H9 (cell line): ENCODE measurements around the gene CCDC149. TPM values are rescaled to one million over a fixed set of nuclear protein-coding genes. Genes with fewer than 3 reads are reported as not detected.

ENCODE experiments used
- DNase-seq: peaks from one replicate; pipeline ENCODE4 v3.0.0-alpha.2; 2017
- H2AFZ ChIP-seq: one replicate; pipeline ENCODE4 v1.6.1; 2013; ENCODE audit warnings: mild to moderate bottlenecking, low read length, control low read depth, moderate library complexity
- H2AK5ac ChIP-seq: 2 replicates; pipeline ENCODE4 v1.6.1; 2013; ENCODE audit warnings: low read length, control low read depth, mixed read lengths; ENCODE audit not compliant: insufficient read length
- H2BK120ac ChIP-seq: one replicate; pipeline ENCODE4 v1.6.1; 2013; ENCODE audit warnings: low read depth, mild to moderate bottlenecking, low read length, control low read depth, inconsistent platforms; ENCODE audit not compliant: poor library complexity, severe bottlenecking
- H2BK12ac ChIP-seq: 2 replicates; pipeline ENCODE4 v1.6.1; 2013; ENCODE audit warnings: low read length, control low read depth, mixed read lengths, low read depth; ENCODE audit not compliant: insufficient read length
- H2BK15ac ChIP-seq: 2 replicates; pipeline ENCODE4 v1.6.1; 2013; ENCODE audit warnings: low read depth, low read length, control low read depth
- H2BK20ac ChIP-seq: one replicate; pipeline ENCODE4 v1.6.1; 2013; ENCODE audit warnings: low read depth, mild to moderate bottlenecking, low read length, control low read depth, inconsistent platforms; ENCODE audit not compliant: poor library complexity, severe bottlenecking
- H2BK5ac ChIP-seq: 2 replicates; pipeline ENCODE4 v1.6.1; 2013; ENCODE audit warnings: low read length, control low read depth, mixed read lengths; ENCODE audit not compliant: insufficient read length
- H3K14ac ChIP-seq: 2 replicates; pipeline ENCODE4 v1.6.1; 2013; ENCODE audit warnings: low read length, control low read depth; ENCODE audit not compliant: insufficient read depth
- H3K18ac ChIP-seq: 2 replicates; pipeline ENCODE4 v1.6.1; 2013; ENCODE audit warnings: low read depth, mild to moderate bottlenecking, mixed read lengths, low read length, control low read depth; ENCODE audit not compliant: insufficient read length
- H3K23ac ChIP-seq: 2 replicates; pipeline ENCODE4 v1.6.1; 2013; ENCODE audit warnings: low read length, control low read depth, mixed read lengths, low read depth; ENCODE audit not compliant: insufficient read length
- H3K23me2 ChIP-seq: 2 replicates; pipeline ENCODE4 v1.6.1; 2013; ENCODE audit warnings: low read depth, mild to moderate bottlenecking, mixed read lengths, low read length, control low read depth; ENCODE audit not compliant: insufficient read length, poor library complexity, severe bottlenecking
- H3K27ac ChIP-seq: 2 replicates; pipeline ENCODE4 v1.5.1; 2013; ENCODE audit warnings: low read length, control low read depth, mixed read lengths, low read depth; ENCODE audit not compliant: insufficient read length
- H3K27me3 ChIP-seq: 2 replicates; pipeline ENCODE4 v1.6.1; 2013; ENCODE audit warnings: low read length, control low read depth, inconsistent platforms; ENCODE audit not compliant: insufficient read depth
- H3K4ac ChIP-seq: 2 replicates; pipeline ENCODE4 v1.6.1; 2013; ENCODE audit warnings: low read depth, mild to moderate bottlenecking, control low read depth, inconsistent platforms, low read length, moderate library complexity
- H3K4me1 ChIP-seq: 2 replicates; pipeline ENCODE4 v1.6.1; 2013; ENCODE audit warnings: low read length, control low read depth, inconsistent platforms; ENCODE audit not compliant: insufficient read depth
- H3K4me2 ChIP-seq: 2 replicates; pipeline ENCODE4 v1.6.1; 2013; ENCODE audit warnings: low read length, control low read depth, mixed read lengths; ENCODE audit not compliant: insufficient read length, insufficient read depth
- H3K56ac ChIP-seq: 2 replicates; pipeline ENCODE4 v1.6.1; 2013; ENCODE audit warnings: low read depth, mild to moderate bottlenecking, mixed read lengths, low read length, control low read depth; ENCODE audit not compliant: insufficient read length
- H3K79me1 ChIP-seq: 2 replicates; pipeline ENCODE4 v1.6.1; 2013; ENCODE audit warnings: low read depth, mild to moderate bottlenecking, moderate library complexity, low read length, control low read depth, inconsistent platforms; ENCODE audit not compliant: insufficient read depth, poor library complexity, severe bottlenecking
- H3K79me2 ChIP-seq: 2 replicates; pipeline ENCODE4 v1.6.1; 2013; ENCODE audit warnings: low read length, control low read depth, inconsistent platforms; ENCODE audit not compliant: insufficient read depth
- H3K9ac ChIP-seq: 2 replicates; pipeline ENCODE4 v1.6.1; 2013; ENCODE audit warnings: low read length, control low read depth, mixed read lengths; ENCODE audit not compliant: insufficient read length; ENCODE audit errors: extremely low read depth
- H3K9me3 ChIP-seq: one replicate; pipeline ENCODE4 v1.6.1; 2013; ENCODE audit warnings: low read depth, low read length, inconsistent platforms; ENCODE audit not compliant: control insufficient read depth
- H3T11ph ChIP-seq: one replicate; pipeline ENCODE4 v1.6.1; 2013; ENCODE audit warnings: mild to moderate bottlenecking, low read length, control low read depth, inconsistent platforms
- H4K20me1 ChIP-seq: one replicate; pipeline ENCODE4 v1.6.1; 2013; ENCODE audit not compliant: control insufficient read depth, insufficient read length, insufficient read depth
- H4K5ac ChIP-seq: 2 replicates; pipeline ENCODE4 v1.6.1; 2013; ENCODE audit warnings: low read depth, mild to moderate bottlenecking, mixed read lengths, low read length, control low read depth; ENCODE audit not compliant: insufficient read length
- H4K8ac ChIP-seq: replicated peaks from 2 replicates; pipeline ENCODE4 v1.6.1; 2013; ENCODE audit warnings: low read length, control low read depth, mixed read lengths, low read depth; ENCODE audit not compliant: insufficient read length
- H4K91ac ChIP-seq: 2 replicates; pipeline ENCODE4 v1.6.1; 2013; ENCODE audit warnings: low read depth, mild to moderate bottlenecking, moderate library complexity, mixed read lengths, low read length, control low read depth; ENCODE audit not compliant: insufficient read length
- H3K27ac Mint-ChIP-seq, 3 experiments: 2 replicates in 2 of 3; 3 replicates in 1 of 3; pipeline ENCODE4 v1.8.0; 2020 to 2021; ENCODE audit warnings: mixed read lengths in 3 of 3, mild to moderate bottlenecking in 1 of 3, moderate library complexity in 1 of 3
- H3K27me3 Mint-ChIP-seq: 2 replicates; pipeline ENCODE4 v1.8.0; 2021; ENCODE audit warnings: low read depth, mild to moderate bottlenecking, moderate library complexity, mixed read lengths
- H3K36me3 Mint-ChIP-seq, 3 experiments: 2 replicates in 2 of 3; 3 replicates in 1 of 3; pipeline ENCODE4 v1.8.0; 2020 to 2021; ENCODE audit warnings: low read depth in 3 of 3, mixed read lengths in 3 of 3; ENCODE audit not compliant: insufficient read depth in 1 of 3
- H3K4me1 Mint-ChIP-seq, 2 experiments: 2 replicates each; pipeline ENCODE4 v1.8.0; 2020; ENCODE audit warnings: mixed read lengths in 2 of 2
- H3K4me3 Mint-ChIP-seq, 2 experiments: 2 replicates in 1 of 2; 3 replicates in 1 of 2; pipeline ENCODE4 v1.8.0; 2020 to 2021; ENCODE audit warnings: mild to moderate bottlenecking in 2 of 2, mixed read lengths in 2 of 2, moderate library complexity in 1 of 2
- H3K9me3 Mint-ChIP-seq, 2 experiments: 2 replicates in 1 of 2; 3 replicates in 1 of 2; pipeline ENCODE4 v1.8.0; 2020; ENCODE audit warnings: mild to moderate bottlenecking in 2 of 2, mixed read lengths in 2 of 2, moderate library complexity in 1 of 2
- WGBS: extraction: QIAGEN DNeasy Blood & Tissue Kit; methylation state at CpG from one replicate; pipeline ENCODE4 v1.1.7; 2013; ENCODE audit warnings: missing lambda C conversion rate, low lambda C conversion rate, mixed read lengths; ENCODE audit not compliant: insufficient read length; ENCODE audit errors: extremely low coverage; 5-methylcytosine and 5-hydroxymethylcytosine counted together
- total RNA-seq: library from RNA; stranded (reverse); gene quantifications from 2 replicates; pipeline ENCODE4 v1.2.1, GENCODE V29; 2021
- TF ChIP-seq, protein P1 (sequence below): fragments of 200-600 bp; sonication (generic); conservative IDR thresholded peaks from 3 replicates; pipeline ENCODE4 v1.8.0; 2021; ENCODE audit warnings: antibody characterized with exemption, mild to moderate bottlenecking

CCDC149 gene
- total RNA-seq, 1 experiment from 2014 or later = 4.5 TPM

DNA sequence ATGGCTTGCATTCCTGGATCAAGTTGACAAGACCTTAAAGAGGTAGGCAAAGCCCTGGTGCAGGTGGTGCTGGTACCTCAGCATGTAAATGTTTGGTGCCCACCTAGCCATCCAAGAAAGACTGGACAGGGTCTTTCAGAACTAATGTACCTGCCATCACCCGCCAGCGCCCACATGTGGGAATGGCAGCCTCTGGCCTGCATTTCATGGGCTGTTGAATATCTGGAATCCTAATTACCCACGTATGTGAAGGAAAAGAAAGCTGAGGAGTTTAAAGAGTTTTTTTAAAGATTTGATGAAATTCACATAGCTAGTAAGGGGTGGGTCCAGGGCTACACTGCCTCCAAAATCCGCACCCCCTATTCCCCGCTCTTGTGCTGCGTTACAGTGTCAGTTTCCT, 8.6 kb upstream of the CCDC149 start:
- Mint-ChIP-seq H3K27me3 (peaks cover 9% of the 10 kb centered on the region), H3K9me3 (peaks cover 5 to 8% of the 10 kb centered on the region in 2 experiments), H3K36me3 (peaks cover 0 to 12% (median 4%) of the 10 kb centered on the region in 3 experiments; a peak in 3 of 7 replicates), H3K4me1 (peaks cover 37 to 43% of the 10 kb centered on the region in 2 experiments), H3K4me3 (no peak overlapping the region), H3K27ac (no peak overlapping the region)
- H3T11ph ChIP-seq = no peak overlapping the region
- H3K79me2 ChIP-seq = no peaks in the 10 kb centered on the region
- no peak overlapping the region for H4K5ac ChIP-seq
- no CpG with 5 or more reads among the region's 6 CpGs for WGBS
- H4K91ac ChIP-seq = no peak overlapping the region
- H3K27ac ChIP-seq = no peak overlapping the region
- H4K8ac ChIP-seq = no peak overlapping the region
- no peak overlapping the region for H3K4me2 ChIP-seq
- no peak overlapping the region for H2BK12ac ChIP-seq
- H4K20me1 ChIP-seq = no peaks in the 10 kb centered on the region
- H3K79me1 ChIP-seq = no peaks in the 10 kb centered on the region
- no peaks in the 10 kb centered on the region for H3K27me3 ChIP-seq
- H3K23ac ChIP-seq = no peak overlapping the region
- no peak overlapping the region for H3K4ac ChIP-seq
- H2BK15ac ChIP-seq = no peak overlapping the region
- H2BK120ac ChIP-seq = no peak overlapping the region
- H3K18ac ChIP-seq = no peak overlapping the region
- H2BK5ac ChIP-seq = no peak overlapping the region
- TF ChIP-seq, protein P1, sequence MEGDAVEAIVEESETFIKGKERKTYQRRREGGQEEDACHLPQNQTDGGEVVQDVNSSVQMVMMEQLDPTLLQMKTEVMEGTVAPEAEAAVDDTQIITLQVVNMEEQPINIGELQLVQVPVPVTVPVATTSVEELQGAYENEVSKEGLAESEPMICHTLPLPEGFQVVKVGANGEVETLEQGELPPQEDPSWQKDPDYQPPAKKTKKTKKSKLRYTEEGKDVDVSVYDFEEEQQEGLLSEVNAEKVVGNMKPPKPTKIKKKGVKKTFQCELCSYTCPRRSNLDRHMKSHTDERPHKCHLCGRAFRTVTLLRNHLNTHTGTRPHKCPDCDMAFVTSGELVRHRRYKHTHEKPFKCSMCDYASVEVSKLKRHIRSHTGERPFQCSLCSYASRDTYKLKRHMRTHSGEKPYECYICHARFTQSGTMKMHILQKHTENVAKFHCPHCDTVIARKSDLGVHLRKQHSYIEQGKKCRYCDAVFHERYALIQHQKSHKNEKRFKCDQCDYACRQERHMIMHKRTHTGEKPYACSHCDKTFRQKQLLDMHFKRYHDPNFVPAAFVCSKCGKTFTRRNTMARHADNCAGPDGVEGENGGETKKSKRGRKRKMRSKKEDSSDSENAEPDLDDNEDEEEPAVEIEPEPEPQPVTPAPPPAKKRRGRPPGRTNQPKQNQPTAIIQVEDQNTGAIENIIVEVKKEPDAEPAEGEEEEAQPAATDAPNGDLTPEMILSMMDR = no peak
- no peak overlapping the region for H3K14ac ChIP-seq
- H3K56ac ChIP-seq = no peak overlapping the region
- no peak overlapping the region for H2BK20ac ChIP-seq
- no peak overlapping the region for H2AFZ ChIP-seq
- H3K4me1 ChIP-seq = peaks cover 7% of the 10 kb centered on the region; the same call in 1 of the 2 replicates
- DNase-seq = no peak
- H2AK5ac ChIP-seq = no peak overlapping the region
- H3K9ac ChIP-seq = no peak overlapping the region
- H3K23me2 ChIP-seq = no peaks in the 10 kb centered on the region
- H3K9me3 ChIP-seq = no peaks in the 10 kb centered on the region
